B cell (primary cell): ENCODE results near the gene CD79A.

Experiments used
- CTCF ChIP-seq: fragments of 200-600 bp; IDR thresholded peaks from one replicate; pipeline ENCODE4 v1.8.0; 2022; ENCODE audit warnings: antibody characterized with exemption, mild to moderate bottlenecking
- EZH2 ChIP-seq: IDR thresholded peaks from 2 replicates; pipeline ENCODE4 v1.6.1; 2012; ENCODE audit warnings: borderline replicate concordance, low read depth, mild to moderate bottlenecking, moderate library complexity, low read length; ENCODE audit not compliant: insufficient read depth, poor library complexity, severe bottlenecking

- TF ChIP-seq CTCF = no peak
- TF ChIP-seq EZH2 = no peak
These were observed 33.3 kb downstream of the CD79A start for GRCh38 chr19:41910240-41910991.
